ENCODE results near the gene ERI3.

ERI3 gene

DNA sequence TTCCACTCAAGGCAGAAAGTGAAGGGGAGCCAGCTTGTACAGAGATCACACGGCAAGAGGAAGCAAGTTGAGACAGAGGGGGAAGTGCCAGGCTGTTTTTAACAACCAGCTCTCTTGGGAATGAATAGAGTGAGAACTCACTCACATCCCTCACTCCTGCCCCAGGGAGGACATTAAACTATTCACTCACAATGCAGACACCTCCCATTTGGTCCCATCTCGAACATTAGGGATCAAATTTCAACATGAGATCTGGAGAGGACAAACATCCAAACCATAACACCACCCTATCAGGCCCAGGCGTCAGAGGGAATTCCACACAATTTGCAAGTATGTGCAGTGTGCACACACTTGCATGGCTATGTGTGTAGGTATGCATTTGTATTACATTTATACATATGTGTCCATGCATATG, 79.1 kb downstream of the ERI3 start:
- no peaks in the 10 kb centered on the region for H3K36me3 ChIP-seq (ENCODE audit: low read length)
- no peaks in the 10 kb centered on the region for H4K20me1 ChIP-seq (ENCODE audit: low read depth, low read length)
- no peak overlapping the region for H3K27ac ChIP-seq (ENCODE audit: low read depth, low read length)
- H3K27me3 ChIP-seq (ENCODE audit: low read length): no peaks in the 10 kb centered on the region
- H3K9ac ChIP-seq (ENCODE audit: low read length): no peak overlapping the region
- no peak overlapping the region for H3K4me2 ChIP-seq (ENCODE audit: low read depth, low read length, poor library complexity, severe bottlenecking)
- no peaks in the 10 kb centered on the region for H3K9me3 ChIP-seq (ENCODE audit: insufficient read depth, low read length)
- no peaks in the 10 kb centered on the region for H3K9me2 ChIP-seq (replicated peaks; ENCODE audit: insufficient read depth, low read length)
- no peak overlapping the region for H2AFZ ChIP-seq (ENCODE audit: low read depth, low read length, severe bottlenecking)
- no peak overlapping the region for H3K4me3 ChIP-seq (ENCODE audit: insufficient read depth, low read length, poor library complexity, severe bottlenecking)
- H3K79me2 ChIP-seq (ENCODE audit: insufficient read depth, low read length): no peaks in the 10 kb centered on the region
- no peaks in the 10 kb centered on the region for H3F3A ChIP-seq (ENCODE audit: insufficient read depth)
- no peak for TF ChIP-seq CTCF (IDR thresholded peaks at IDR 0.05; ENCODE audit: insufficient read depth, low read length, poor library complexity, severe bottlenecking)
- TF ChIP-seq EZH2phosphoT487 (conservative IDR thresholded peaks at IDR 0.05; ENCODE audit: low read length): no peak

DNA sequence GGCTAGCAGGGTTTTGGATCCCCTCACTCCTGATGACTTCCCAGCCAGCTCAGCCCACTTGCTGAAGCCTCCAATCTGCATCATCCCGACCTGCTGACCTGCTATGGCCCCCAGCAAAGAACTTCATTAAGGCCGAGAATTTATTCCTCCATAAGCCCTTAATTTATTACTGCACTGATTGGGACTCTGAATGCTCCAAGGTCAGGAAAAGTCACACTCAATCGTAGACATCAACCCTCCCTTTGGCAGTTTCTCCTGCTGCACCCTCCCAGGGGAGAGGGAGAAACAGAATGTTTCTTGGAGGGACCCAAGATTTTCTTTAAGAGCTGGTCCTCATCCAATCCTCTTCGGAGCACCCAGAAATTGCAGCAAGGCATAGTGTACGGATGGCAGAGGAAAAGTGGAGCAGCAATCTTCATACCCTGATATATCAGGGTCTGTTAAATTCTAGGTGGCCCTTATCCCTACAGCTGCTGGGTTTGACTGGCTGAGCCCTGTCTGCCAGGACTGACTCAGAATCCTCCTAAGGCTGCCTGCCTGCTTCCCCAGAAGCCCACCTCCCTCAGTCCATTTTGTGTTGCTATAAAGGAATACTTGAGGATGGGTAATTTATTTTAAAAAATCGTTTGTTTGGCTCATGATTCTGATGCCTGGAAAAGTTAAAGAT, 79.6 kb downstream of the ERI3 start:
- H3K79me2 ChIP-seq (ENCODE audit: insufficient read depth, low read length): no peaks in the 10 kb centered on the region
- no peak overlapping the region for H3K9ac ChIP-seq (ENCODE audit: low read length)
- no peak overlapping the region for H2AFZ ChIP-seq (ENCODE audit: low read depth, low read length, severe bottlenecking)
- no peak overlapping the region for H3K4me3 ChIP-seq (ENCODE audit: insufficient read depth, low read length, poor library complexity, severe bottlenecking)
- H4K20me1 ChIP-seq (ENCODE audit: low read depth, low read length): no peaks in the 10 kb centered on the region
- no peaks in the 10 kb centered on the region for H3K36me3 ChIP-seq (ENCODE audit: low read length)
- H3K9me2 ChIP-seq (replicated peaks; ENCODE audit: insufficient read depth, low read length): no peaks in the 10 kb centered on the region
- H3K27ac ChIP-seq (ENCODE audit: low read depth, low read length): no peak overlapping the region
- H3K27me3 ChIP-seq (ENCODE audit: low read length): no peaks in the 10 kb centered on the region
- no peak for TF ChIP-seq EZH2phosphoT487 (conservative IDR thresholded peaks at IDR 0.05; ENCODE audit: low read length)
- no peak for TF ChIP-seq CTCF (IDR thresholded peaks at IDR 0.05; ENCODE audit: insufficient read depth, low read length, poor library complexity, severe bottlenecking)
- H3K9me3 ChIP-seq (ENCODE audit: insufficient read depth, low read length): no peaks in the 10 kb centered on the region
- H3K4me2 ChIP-seq (ENCODE audit: low read depth, low read length, poor library complexity, severe bottlenecking): no peak overlapping the region
- H3F3A ChIP-seq (ENCODE audit: insufficient read depth): no peaks in the 10 kb centered on the region

- no peak overlapping the region for H3K4me2 ChIP-seq (ENCODE audit: low read depth, low read length, poor library complexity, severe bottlenecking)
- no peaks in the 10 kb centered on the region for H3K9me2 ChIP-seq (replicated peaks; ENCODE audit: insufficient read depth, low read length)
- no peaks in the 10 kb centered on the region for H3K9me3 ChIP-seq (ENCODE audit: insufficient read depth, low read length)
- H3K27ac ChIP-seq (ENCODE audit: low read depth, low read length): no peak overlapping the region
- H4K20me1 ChIP-seq (ENCODE audit: low read depth, low read length): no peaks in the 10 kb centered on the region
- H3K4me3 ChIP-seq (ENCODE audit: insufficient read depth, low read length, poor library complexity, severe bottlenecking): no peak overlapping the region
- no peak for TF ChIP-seq EZH2phosphoT487 (conservative IDR thresholded peaks at IDR 0.05; ENCODE audit: low read length)
- no peak for TF ChIP-seq CTCF (IDR thresholded peaks at IDR 0.05; ENCODE audit: insufficient read depth, low read length, poor library complexity, severe bottlenecking)
- H3K79me2 ChIP-seq (ENCODE audit: insufficient read depth, low read length): no peaks in the 10 kb centered on the region
- no peak overlapping the region for H3K9ac ChIP-seq (ENCODE audit: low read length)
- no peaks in the 10 kb centered on the region for H3K27me3 ChIP-seq (ENCODE audit: low read length)
- H3F3A ChIP-seq (ENCODE audit: insufficient read depth): no peaks in the 10 kb centered on the region
- H3K36me3 ChIP-seq (ENCODE audit: low read length): no peaks in the 10 kb centered on the region
- no peak overlapping the region for H2AFZ ChIP-seq (ENCODE audit: low read depth, low read length, severe bottlenecking)
Measured at GRCh38 chr1:44273560-44274350, 81.3 kb downstream of the ERI3 start.

Measured in SU-DHL-6 (cell line).